Stimulated activated CD4-positive, alpha-beta T cell treated with anti-CD3 and anti-CD28 coated beads, Interleukin-4, amount 100 ng/mL, for 24 hours (primary cell): Measurements from ENCODE around the gene NOP53.
"Not testable (repeated sequence)": the region's sequence is repeated elsewhere in the genome, so short reads cannot be mapped to it uniquely, and the experiment has no call there.

Experiments
- DNase-seq: peaks from one replicate; pipeline ENCODE4 v3.0.0-alpha.2; 2020

The NOP53 gene

GRCh38 chr19:47755065-47755761, 9.9 kb downstream of the NOP53 start:
- no peak for DNase-seq

DNA sequence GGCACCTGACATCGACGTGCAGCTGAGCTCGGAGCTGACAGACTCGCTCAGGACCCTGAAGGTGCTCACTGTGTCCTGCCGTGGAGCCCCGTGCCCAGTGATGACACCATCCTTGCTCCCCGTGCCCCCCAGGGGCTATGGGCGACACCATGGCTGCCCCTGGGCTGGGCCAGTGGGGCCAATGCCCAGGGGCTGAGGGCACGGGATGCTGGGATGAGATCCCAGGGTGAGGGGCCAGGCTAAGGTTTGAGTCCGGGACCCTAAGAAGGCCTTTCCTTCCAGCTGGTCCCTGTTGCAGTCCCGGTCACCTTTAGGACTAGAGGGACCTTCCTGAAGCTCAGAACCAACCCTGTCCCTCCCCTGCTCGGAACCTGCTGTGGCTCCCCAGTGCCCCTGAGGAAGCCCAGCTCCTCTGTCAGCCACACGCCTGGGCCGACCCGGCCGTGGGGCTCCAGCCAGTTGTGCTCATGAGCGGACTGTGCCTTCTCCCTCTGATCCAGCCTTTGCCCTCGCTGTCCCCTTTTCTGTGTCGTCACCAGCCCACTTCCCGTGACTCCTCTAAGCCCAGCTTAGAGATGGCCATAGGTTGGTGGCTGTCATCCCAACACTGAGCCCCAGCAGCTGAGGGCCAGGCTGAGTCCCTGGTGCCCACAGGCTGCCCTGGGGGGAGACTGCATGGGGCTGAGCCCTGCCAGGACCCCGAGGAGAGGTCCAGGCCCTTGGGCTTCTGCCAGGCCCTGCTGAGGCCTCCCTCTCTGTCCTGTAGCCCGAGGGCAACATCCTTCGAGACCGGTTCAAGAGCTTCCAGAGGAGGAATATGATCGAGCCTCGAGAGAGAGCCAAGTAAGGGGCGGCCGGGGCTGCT, 10.6 kb downstream of the NOP53 start:
- no peak for DNase-seq

DNA sequence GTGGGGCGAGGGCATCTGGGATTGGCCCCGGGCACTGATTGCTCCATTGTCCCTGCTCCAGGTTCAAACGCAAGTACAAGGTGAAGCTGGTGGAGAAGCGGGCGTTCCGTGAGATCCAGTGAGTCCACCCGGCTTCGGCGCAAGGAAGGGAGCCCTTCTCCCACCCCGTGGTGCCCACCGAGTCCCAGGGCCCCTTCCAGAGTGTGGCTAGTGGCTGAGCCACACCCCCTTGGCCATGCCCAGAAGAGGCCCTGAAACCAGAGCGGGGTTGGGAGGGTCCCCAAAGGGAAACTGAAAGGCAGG, 11.2 kb downstream of the NOP53 start:
- DNase-seq, result no peak

DNA sequence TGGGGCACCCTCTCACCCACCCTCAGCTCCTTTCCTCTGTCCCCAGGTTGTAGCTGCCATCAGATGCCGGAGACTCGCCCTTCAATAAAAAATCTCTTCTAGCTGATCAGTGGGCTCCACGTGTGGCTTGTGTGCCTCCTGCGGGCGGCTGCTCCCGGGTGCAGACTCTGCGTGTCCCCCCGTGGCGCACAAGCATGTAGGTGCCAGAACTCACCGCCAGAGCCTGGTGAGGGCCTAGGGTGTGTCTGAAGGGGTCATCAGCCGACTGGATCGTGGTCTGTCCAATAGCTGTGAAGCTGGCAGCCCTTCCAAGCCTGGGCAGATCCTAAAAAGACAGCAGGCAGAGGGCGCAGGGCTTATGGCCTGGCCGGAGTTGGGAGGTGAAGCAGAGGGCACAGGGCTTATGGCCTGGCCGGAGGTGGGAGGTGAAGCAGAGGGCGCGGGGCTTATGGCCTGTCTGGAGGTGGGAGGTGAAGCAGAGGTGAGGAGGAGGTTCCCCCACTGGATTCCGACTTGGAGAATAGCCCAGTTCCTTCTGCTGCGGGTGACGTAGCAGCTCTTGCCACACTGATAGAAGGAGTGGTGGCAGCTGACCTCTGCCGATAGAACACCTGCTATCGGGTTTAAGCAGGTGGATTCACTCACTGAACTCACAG, 11.7 kb downstream of the NOP53 start:
- DNase-seq, result no peak

GRCh38 chr19:47757617-47758442, 12.5 kb downstream of the NOP53 start:
- no peak for DNase-seq

- DNase-seq, result no peak
These were observed 13.1 kb downstream of the NOP53 start for GRCh38 chr19:47758443-47758804.

DNA sequence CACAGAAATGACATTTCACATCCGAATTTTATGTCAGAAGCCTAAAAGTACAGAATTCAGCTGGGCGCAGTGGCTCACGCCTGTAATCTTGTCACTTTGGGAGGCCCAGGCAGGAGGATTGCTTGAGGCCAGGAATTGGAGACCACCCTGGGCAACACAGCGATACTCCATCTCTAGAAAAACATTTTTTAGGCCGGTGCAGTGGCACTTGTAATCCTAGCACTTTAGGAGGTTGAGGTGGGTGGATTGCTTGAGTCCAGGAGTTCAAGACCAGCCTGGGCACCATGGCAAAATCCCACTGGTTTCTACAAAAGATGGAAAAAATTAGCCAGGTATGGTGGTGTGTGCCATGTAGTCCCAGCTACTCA, 15.3 kb downstream of the NOP53 start:
- DNase-seq, result no peak

GRCh38 chr19:47761566-47761965, 16.2 kb downstream of the NOP53 start:
- no peak for DNase-seq

DNA sequence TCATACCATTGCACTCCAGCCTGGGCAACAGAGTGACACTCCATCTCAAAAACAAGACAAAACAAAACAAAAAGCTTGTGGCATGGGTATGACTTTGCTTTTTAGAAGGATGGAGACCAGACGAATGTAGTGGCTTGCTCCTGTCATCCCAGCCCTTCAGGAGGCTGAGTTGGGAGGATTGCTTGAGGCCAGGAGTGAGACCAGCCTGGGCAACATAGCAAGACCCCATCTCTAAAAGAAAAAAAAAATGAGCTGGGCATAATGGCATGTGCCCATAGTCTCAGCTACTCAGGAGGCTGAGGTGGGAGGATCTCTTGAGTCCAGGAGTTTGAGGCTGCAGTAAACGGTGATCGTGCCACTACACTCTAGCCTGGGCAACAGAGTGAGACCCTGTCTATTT, 16.8 kb downstream of the NOP53 start:
- no peak for DNase-seq

- no peak for DNase-seq
These were observed 17.4 kb downstream of the NOP53 start for GRCh38 chr19:47762615-47763308.

DNA sequence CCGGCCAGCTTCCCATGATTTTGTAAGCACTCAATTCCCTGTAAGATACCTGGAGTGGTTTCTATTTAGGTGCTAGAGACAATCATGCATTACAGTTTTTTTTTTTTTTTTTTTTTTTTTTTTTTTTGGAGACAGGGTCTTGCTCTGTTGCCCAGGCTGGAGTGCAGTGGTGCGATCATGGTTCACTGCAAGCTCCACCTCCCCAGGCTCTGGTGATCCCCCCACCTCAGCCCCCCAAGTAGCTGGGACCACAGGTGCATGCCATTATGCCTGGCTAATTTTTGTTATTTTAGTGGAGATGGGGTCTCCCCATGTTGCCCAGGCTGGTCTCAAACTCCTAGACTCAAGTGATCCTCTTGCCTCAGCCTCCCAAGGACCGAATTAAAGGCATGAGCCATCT, 19.4 kb downstream of the NOP53 start:
- DNase-seq, result not testable (repeated sequence)

DNA sequence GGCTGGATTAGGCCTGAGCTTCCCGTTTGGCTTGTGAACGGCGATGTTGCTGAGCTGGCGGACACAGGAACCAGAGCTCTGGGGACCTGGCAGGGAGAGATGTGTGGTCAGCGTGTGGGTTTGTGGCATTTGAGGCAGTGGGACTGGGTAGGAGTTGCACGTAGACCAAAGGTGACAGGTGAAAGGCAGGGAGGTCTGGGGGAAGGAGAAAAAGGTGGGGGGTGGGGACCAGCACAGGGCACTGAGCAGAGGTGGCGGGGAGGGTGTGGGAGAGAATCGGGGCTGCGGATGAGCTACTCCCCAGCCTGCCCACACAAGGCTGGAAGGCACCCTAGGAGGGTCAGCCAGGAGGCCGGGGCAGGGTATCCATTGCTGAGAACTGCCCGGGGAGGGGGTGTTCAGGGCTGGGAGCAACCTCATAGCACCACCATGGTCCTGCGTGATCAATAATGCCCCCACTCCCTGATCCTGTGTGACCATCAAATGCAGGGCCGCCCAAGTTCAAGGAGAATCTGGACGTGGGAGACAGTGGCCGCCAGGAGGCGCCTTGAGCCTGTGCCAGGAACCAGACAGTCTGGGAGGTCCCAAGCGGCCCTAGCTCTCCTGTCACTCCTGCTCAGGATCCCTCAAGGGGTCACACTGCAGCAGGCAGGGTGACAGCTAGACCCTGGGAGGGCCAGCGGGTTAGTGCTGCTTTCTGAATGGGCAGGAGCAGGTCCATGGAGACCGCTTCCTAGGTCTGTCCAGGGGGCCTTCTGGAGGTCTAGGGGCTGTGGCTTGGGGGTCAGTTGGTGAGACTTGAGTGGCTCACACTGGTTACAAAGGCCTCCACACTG, 20.4 kb downstream of the NOP53 start:
- DNase-seq, result peak; percentile 44

- DNase-seq, result no peak
These were observed 20.9 kb downstream of the NOP53 start for GRCh38 chr19:47766359-47766620.

DNA sequence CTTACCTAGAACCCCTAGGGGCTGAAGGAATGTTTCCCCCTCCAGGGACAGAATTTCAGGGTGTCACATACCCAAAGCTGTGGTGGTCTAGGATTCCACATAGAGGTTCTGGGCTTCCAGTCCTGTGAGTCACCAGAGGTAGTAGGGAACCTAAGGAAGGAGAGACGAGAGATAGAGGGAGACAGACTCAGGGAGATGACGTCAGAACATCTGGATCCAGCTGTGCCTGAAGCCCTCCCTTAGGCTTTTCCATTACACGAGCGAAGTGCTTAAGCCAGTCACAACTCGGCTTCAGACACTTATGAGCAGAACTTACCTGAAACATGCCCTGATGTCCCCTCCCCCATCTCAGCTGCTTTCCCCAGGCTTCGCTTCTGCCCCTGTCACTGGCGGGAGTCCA, 21.3 kb downstream of the NOP53 start:
- DNase-seq, result no peak

GRCh38 chr19:47767349-47767748, 22.0 kb downstream of the NOP53 start:
- DNase-seq, result no peak

- no peak for DNase-seq
These were observed 23.3 kb downstream of the NOP53 start for GRCh38 chr19:47768604-47769003.

GRCh38 chr19:47769534-47769933, 24.2 kb downstream of the NOP53 start:
- DNase-seq, result no peak

DNA sequence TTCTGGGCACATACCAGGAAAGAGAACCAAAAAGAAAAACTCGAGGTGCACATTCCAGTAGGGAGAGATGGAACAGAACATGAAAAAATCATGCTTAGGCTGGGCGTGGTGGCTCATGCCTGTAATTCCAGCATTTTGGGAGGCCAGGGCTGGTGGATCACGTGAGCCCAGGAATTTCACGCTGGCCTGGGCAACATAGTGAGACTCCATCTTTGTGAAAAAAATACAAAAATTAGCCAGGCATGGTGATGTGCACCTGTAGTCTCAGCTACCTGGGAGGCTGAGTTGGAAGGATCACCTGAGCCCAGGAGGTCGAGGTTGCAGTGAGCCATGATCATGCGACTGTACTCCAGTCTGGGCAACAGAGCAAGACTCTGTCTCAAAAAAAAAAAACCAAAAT, 25.9 kb downstream of the NOP53 start:
- not testable (repeated sequence) for DNase-seq

DNA sequence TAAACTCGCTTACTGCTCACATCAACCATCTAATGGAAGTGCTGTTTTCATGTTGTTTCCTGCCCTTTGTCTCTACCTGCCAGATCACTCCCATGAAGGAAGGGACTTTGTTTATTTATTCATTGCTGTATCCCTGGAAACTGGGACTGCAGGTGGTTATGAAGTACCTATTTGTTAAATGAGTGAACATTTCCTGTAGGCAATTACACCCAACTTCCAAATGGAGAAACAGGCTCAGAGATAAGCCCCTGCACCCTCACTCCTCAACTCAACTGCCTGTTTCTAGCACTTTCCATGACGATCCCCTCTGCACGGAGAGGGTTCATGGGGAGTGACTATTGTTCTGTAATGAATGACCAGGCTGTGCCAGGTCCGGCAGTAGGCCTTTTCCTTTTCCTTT, 31.2 kb downstream of the NOP53 start:
- no peak for DNase-seq

- DNase-seq, result not testable (repeated sequence)
These were observed 32.1 kb downstream of the NOP53 start for GRCh38 chr19:47777245-47778048.
